Adrenal gland (tissue), 5 donors: ENCODE measurements around the gene GRPEL2.

Experiments used
- POLR2A ChIP-seq, 2 donors: fragments of 450-650 bp; IDR thresholded peaks; one replicate each; pipeline ENCODE4 v1.6.1; 2017; ENCODE audit warnings: antibody characterized with exemption in 2 of 2, mild to moderate bottlenecking in 2 of 2, moderate library complexity in 1 of 2
- TF ChIP-seq, protein P1 (sequence below), 6 experiments: fragments of 450-650 bp in 4 of 6; fragments of 200-600 bp in 2 of 6; sonication (generic) in 1 of 6; IDR thresholded peaks; 1 replicate in 5 of 6; 2 replicates in 1 of 6; pipeline versions ENCODE4 v1.5.1 to v1.8.0; 2016 to 2021; ENCODE audit warnings: antibody characterized with exemption in 6 of 6, mild to moderate bottlenecking in 2 of 6, moderate library complexity in 1 of 6
- donor health status: DM: no; HTN: no; CAD: no.

- TF ChIP-seq, protein P1, sequence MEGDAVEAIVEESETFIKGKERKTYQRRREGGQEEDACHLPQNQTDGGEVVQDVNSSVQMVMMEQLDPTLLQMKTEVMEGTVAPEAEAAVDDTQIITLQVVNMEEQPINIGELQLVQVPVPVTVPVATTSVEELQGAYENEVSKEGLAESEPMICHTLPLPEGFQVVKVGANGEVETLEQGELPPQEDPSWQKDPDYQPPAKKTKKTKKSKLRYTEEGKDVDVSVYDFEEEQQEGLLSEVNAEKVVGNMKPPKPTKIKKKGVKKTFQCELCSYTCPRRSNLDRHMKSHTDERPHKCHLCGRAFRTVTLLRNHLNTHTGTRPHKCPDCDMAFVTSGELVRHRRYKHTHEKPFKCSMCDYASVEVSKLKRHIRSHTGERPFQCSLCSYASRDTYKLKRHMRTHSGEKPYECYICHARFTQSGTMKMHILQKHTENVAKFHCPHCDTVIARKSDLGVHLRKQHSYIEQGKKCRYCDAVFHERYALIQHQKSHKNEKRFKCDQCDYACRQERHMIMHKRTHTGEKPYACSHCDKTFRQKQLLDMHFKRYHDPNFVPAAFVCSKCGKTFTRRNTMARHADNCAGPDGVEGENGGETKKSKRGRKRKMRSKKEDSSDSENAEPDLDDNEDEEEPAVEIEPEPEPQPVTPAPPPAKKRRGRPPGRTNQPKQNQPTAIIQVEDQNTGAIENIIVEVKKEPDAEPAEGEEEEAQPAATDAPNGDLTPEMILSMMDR (IDR thresholded peaks at IDR 0.05), result no peak
- TF ChIP-seq POLR2A (IDR thresholded peaks at IDR 0.05), result no peak
Measured at GRCh38 chr5:149389552-149390495, 44.5 kb downstream of the GRPEL2 start.
